GM19239 (cell line): ENCODE measurements around the gene STXBP2.
A peak's percentile ranks its signal among the peaks of the same experiment; 100 is the strongest.

Experiments used
- DNase-seq: peaks from one replicate; pipeline ENCODE4 v3.0.0; 2011; ENCODE audit warnings: low spot score; ENCODE audit not compliant: insufficient read length
- FAIRE-seq: peaks from 2 replicates; lab custom pipeline; 2011; peaks lifted over from hg19 to GRCh38; lab: Jason Lieb, UNC

STXBP2 gene

DNA sequence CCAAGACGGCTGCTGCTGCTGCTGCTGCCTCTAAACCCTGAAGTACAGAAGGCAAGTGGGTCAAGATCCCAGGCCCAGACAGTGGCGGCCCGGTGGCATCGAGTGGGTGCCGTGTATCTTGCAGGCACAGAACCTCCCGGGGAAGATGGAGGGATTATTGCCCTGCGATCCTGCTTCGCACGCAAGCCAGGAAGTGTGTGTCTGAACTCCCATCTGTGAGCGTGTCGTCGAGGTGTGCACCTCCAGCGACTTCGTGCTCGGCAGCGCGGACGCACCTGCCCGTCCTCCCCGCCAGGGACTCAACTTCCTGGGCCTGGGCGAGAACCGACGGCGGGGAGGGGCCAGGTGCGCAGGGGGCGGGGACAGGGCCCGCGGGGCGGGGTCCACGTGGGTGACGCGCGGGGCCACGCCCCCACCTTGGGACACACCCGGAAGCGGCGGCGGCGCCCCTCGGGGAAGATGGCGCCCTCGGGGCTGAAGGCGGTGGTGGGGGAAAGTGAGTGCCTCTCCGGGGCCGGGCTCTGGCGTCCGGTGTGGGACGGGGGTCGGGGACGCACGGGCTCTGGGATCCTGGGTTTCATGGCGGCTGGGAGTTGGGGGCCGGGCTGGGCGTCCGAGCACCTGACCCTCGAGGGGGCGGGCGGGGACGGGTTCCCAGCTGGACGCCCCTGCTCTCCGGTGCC is at the start of gene STXBP2:
TSS of gene STXBP2 (plus strand) at position 420 of the 683 bp plus-strand sequence. CDS start at position 460, 40 bp downstream.
- FAIRE-seq (peak; percentile 91), DNase-seq (peak; percentile 97)

- DNase-seq (no peak), FAIRE-seq (no peak)
Measured at GRCh38 chr19:7589822-7590221, 47.1 kb upstream of the STXBP2 start.

DNA sequence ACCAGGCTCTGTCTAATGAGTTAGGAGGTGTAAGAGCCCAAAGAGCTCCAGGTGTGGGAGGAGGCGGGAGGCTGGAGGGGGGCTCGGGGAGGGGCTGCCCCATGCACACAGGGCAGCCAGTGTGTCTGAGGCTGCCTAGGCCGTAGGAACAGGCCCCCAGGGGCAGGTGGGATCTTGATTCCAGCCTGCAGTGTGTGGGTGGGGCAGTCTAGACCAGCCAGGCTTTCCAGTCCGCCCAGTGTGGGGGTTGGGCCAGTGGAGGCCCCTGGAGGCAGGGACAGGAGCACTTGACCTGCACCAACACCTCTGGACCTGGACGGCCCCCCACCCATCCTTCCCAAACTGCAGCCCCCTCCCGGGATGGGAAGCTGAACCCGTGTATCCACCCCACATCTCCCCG is 46.7 kb upstream of the STXBP2 start:
- FAIRE-seq (no peak), DNase-seq (no peak)

GRCh38 chr19:7595466-7596133 is 41.3 kb upstream of the STXBP2 start, which contains the start of gene CAMSAP3:
CAMSAP3 (plus strand) TSS chr19:7595863; CDS start chr19:7596003, 140 bp downstream.
- DNase-seq (peak; percentile 82), FAIRE-seq (no peak)

GRCh38 chr19:7596211-7596937 is 40.5 kb upstream of the STXBP2 start:
- FAIRE-seq (no peak), DNase-seq (no peak)

GRCh38 chr19:7597689-7598088 is 39.2 kb upstream of the STXBP2 start:
- FAIRE-seq: no peak

GRCh38 chr19:7598180-7598579 is 38.7 kb upstream of the STXBP2 start:
- no peak for DNase-seq
- no peak for FAIRE-seq

More at GRCh38 chr19:7597689-7598088, 39.2 kb upstream of the STXBP2 start:
- DNase-seq: no peak

DNA sequence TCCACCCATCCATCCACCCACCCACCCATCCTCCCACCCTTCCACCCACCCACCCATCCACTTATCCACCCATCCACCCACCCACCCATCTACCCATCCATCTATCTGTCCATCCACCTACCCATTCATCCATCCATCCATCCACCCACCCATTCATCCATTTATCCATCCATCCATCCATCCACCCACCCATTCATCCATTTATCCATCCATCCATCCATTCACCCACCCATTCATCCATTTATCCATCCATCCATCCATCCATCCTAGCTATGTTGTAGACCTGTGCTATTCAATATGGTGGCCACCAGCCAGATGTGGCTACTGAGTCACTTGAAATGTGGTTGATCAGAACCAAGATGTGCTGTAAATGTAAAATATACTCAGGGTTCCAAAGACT is 36.2 kb upstream of the STXBP2 start:
- no peak for DNase-seq
- FAIRE-seq: no peak

DNA sequence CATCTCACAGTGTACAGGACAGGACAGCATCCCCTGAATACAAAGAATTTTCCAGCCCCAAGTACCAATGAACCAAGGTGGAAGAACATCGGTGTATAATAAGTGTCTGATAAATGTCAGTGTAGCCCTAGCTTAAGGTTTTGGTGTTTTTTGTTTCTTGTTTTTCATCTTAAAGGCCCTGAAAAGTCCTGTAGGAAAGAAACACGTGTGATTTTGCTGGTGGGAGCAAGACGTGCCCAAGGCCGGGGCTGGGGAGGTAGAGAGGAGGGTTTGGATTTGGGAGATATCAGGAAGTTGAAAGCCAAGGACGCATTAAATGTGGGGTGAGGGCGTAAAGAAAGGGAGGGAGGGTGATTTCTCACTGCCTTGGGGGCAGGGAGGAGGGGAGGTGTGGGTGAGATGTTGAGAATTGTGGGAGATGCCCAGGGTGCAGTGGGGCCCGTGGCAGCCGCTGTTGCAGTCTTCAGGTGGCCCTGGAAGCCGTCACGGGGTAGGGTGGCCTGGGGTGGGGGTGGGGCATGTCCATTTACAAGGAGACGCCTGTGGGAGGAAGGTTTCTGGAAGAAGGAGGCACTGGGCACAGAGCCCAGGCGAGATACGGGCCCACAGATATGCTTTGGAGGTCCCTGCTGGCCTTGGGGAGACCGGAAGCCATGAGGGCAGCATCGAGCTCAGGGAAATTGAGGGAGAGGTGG is 34.5 kb upstream of the STXBP2 start:
- DNase-seq: no peak
- FAIRE-seq: no peak

DNA sequence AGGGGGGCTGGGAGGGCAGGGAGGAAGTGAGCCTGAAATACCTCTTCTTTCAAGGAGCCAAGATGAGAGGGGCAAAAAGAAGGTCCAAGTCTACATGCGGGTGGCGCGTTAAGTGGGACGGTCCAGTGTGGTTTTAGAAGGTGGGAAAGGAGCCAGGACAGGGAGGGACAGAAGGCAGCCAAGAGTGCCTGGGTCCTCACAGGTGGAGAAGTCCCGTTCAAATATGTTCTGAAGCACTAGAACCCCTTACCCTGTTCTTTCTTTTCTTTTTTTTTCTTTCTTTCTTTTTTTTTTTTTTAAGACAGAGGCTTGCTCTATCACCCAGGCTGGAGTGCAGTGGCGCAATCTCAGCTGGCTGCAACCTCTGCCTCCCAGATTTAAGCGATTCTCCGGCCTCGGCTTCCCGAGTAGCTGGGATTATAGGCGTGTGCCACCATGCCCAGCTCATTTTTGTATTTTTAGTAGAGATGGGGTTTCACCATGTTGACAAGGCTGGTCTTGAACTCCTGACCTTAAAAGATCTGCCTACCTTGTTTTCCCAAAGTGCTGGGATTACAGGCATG is 33.9 kb upstream of the STXBP2 start:
- no peak for FAIRE-seq

DNA sequence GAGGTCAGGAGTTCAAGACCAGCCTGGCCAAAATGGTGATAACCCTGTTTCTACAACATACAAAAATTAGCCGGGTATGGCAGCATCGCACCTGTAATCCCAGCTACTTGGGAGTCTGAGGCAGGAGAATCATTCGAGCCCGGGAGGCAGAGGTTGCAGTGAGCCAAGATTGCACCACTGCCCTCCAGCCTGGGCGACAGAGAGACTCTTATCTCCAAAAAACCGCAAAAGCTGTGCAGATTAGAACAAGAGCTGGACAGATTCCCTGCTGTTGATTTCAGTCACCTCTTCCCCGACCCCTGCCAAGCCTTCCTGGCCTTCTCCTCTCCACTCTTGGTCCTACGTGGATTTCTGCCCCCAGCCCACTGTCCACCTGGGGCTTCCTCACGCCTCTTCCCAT is 33.0 kb upstream of the STXBP2 start:
- DNase-seq (no peak), FAIRE-seq (no peak)

More for the DNA sequence above, 33.9 kb upstream of the STXBP2 start:
- DNase-seq: no peak

GRCh38 chr19:7605490-7606222 is 31.3 kb upstream of the STXBP2 start:
- no peak for DNase-seq
- FAIRE-seq: no peak

DNA sequence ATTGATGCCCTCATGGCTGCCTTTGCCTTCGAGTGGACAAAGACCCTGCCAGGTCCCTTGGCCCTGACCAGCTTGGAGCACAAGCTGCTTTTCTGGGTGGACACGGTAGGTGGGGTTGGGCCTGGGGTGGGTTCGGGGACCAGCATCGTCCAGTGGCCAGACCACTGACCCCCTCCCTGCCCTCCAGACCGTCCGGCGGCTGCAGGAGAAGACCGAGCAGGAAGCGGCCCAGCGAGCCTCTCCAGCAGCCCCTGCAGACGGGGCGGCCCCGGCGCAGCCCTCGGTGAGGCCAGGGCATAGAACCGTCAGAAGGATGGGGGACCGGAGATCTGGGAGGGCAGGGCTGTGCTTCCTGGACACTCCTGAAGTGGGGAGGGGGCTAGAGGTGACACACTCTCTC is 30.6 kb upstream of the STXBP2 start:
- DNase-seq (no peak), FAIRE-seq (no peak)

DNA sequence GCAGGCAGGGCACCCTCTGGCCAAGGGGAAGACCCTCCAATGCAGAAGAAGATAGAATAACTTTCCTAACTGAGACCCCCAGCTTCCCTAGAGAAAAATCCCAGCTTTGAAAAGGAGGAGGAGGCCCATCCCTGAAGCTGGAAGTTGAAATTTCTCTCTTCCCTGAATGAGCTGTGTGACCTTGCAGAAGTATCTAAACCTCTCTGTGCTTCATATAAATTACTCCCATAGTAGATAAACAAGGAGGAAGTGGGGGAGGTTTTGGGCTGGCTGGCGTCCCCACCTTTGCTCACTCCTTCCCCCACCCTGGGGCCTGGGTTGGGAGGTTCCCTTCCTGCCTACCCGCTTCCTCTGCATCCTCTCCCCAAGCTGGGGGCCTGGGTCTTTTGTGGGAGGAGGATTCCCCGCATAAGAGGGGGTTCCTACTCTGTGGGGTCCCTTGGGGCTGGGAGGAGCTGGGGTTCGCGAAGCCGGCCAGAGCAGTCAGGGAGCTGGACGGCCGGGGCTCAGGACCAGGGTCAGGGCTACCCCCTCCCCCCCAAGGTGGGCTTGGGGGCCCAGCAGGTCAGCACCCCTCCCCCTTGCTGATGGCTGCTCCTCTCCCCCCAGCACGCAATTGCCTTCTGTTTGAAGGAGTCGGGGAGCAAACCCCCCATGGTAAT is 29.6 kb upstream of the STXBP2 start:
- FAIRE-seq: no peak
- DNase-seq: no peak

- no peak for FAIRE-seq
- no peak for DNase-seq
Measured at GRCh38 chr19:7607874-7608560, 28.9 kb upstream of the STXBP2 start.

GRCh38 chr19:7610491-7611240 is 26.2 kb upstream of the STXBP2 start:
- DNase-seq: no peak
- FAIRE-seq: no peak

DNA sequence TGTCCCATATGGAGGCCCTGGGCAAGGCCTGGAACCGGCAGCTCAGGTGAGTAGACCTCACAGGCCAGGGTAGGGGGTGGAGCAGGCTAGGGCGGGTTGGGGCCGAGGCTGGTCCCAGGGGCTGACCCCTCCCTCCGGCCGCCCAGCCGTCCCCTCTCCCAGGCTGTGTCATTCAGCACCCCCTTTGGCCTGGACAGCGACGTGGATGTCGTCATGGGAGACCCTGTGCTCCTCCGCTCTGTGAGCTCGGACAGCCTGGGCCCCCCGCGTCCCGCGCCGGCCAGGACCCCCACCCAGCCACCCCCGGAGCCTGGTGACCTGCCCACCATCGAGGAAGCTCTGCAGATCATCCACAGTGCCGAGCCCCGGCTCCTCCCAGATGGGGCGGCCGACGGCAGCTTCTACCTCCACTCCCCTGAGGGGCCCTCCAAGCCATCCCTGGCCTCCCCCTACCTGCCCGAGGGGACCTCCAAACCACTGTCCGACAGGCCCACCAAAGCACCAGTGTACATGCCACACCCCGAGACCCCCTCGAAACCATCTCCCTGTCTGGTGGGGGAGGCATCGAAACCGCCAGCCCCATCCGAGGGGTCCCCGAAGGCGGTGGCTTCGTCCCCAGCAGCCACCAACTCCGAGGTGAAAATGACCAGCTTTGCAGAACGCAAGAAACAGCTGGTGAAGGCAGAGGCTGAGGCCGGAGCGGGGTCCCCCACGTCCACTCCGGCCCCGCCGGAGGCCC is 25.2 kb upstream of the STXBP2 start:
- FAIRE-seq (no peak), DNase-seq (no peak)
